Sigmoid colon (tissue), 7 donors: ENCODE measurements around the gene TCHHL1. TPM values are rescaled to one million over a fixed set of nuclear protein-coding genes. Genes with fewer than 3 reads are reported as not detected.

Experiments
- DNase-seq: peaks from one replicate; pipeline ENCODE4 v3.0.0-alpha.2; 2019
- H3K27ac ChIP-seq, 4 donors: fragments of 200-600 bp; sonication (generic); one replicate each; pipeline ENCODE4 v1.5.1; 2016 to 2019; ENCODE audit warnings: mild to moderate bottlenecking in 1 of 4
- H3K27me3 ChIP-seq, 3 donors: fragments of 200-600 bp; sonication (generic); one replicate each; pipeline ENCODE4 v1.5.1; 2019; ENCODE audit warnings: mild to moderate bottlenecking in 1 of 3
- H3K36me3 ChIP-seq, 4 donors: fragments of 200-600 bp; sonication (generic); one replicate each; pipeline ENCODE4 v1.5.1; 2016 to 2019
- H3K4me1 ChIP-seq, 4 donors: fragments of 200-600 bp; sonication (generic); one replicate each; pipeline ENCODE4 v1.5.1; 2017 to 2019
- H3K4me3 ChIP-seq, 4 donors: fragments of 200-600 bp; sonication (generic); one replicate each; pipeline ENCODE4 v1.5.1; 2017 to 2019; ENCODE audit warnings: mild to moderate bottlenecking in 2 of 4, moderate library complexity in 1 of 4
- H3K9me3 ChIP-seq, 4 donors: fragments of 200-600 bp in 3 of 4; sonication (generic) in 3 of 4; one replicate each; pipeline versions ENCODE4 v1.5.1 to v1.6.1; 2013 to 2019
- EP300 ChIP-seq, 4 donors: sonication (generic); formaldehyde crosslinking; IDR thresholded peaks; one replicate each; pipeline ENCODE4 v1.6.1; 2017; ENCODE audit warnings: antibody characterized with exemption in 4 of 4
- POLR2A ChIP-seq, 2 donors: fragments of 450-650 bp; IDR thresholded peaks; one replicate each; pipeline ENCODE4 v1.6.1; 2016; ENCODE audit warnings: antibody characterized with exemption in 2 of 2, mild to moderate bottlenecking in 2 of 2, moderate library complexity in 2 of 2
- POLR2AphosphoS5 ChIP-seq, 4 donors: sonication (generic); formaldehyde crosslinking; IDR thresholded peaks; one replicate each; pipeline ENCODE4 v1.6.1; 2017; ENCODE audit warnings: antibody characterized with exemption in 4 of 4
- WGBS, 2 donors: extraction: QIAGEN DNeasy Blood & Tissue Kit; methylation state at CpG; one replicate each; pipeline ENCODE4 v1.1.7; 2013; 5-methylcytosine and 5-hydroxymethylcytosine counted together
- intact Hi-C: fragments of 100-400 bp; cut with DNase I; formaldehyde crosslinking; loops from one replicate; pipeline ENCODE4 v1.15.1; 2023
- polyA plus RNA-seq, 3 donors: library from polyadenylated mRNA; stranded (reverse); fragments of 200-250 nt; gene quantifications; one replicate each; pipeline ENCODE4 v1.2.3, GENCODE V29; 2013
- total RNA-seq, 4 donors: library from RNA; depleted of rRNA; stranded (reverse); fragments of >200 nt; gene quantifications; one replicate each; pipeline ENCODE4 v1.1.0, GENCODE V29; 2016
- TF ChIP-seq, protein P1 (sequence below), 4 experiments: fragments of 450-650 bp in 3 of 4; fragments of 200-600 bp in 1 of 4; IDR thresholded peaks; one replicate each; pipeline ENCODE4 v1.5.1; 2016 to 2019; ENCODE audit warnings: antibody characterized with exemption in 4 of 4, mild to moderate bottlenecking in 3 of 4, moderate library complexity in 2 of 4
- donor health status: healthy with polysubstance abuse.
- donor health status: Bipolar disorder and iron deficiency.
- donor health status: healthy.

TCHHL1 gene
- total and polyA plus RNA-seq, 7 donors, result not detected

DNA sequence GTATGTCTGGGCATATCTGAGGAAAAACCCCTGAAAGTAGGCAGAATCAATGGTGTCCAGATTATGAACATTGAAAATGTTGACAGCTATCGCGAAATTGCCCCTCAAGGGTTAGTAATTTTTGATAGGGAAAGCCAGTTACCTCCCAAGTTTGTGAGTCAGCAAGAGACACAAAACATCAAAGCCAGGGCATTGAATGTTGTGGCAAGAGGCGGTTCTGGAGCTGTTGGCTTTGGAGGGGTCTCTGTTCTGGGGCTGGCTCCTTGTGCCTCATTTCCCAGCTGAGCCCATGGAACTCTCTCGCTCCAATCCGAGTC is 41.5 kb downstream of the TCHHL1 start:
- no peak for DNase-seq
- Histone ChIP-seq H3K36me3 (no peaks in the 10 kb centered on the region), H3K9me3 (no peaks in the 10 kb centered on the region), H3K27ac (peak overlapping the region; percentile 89 to 95 (median 92)), H3K27me3 (no peaks in the 10 kb centered on the region), H3K4me1 (peaks cover 0 to 23% (median 19%) of the 10 kb centered on the region in 4 donors), H3K4me3 (peak overlapping the region in 2 of 4 donors; percentile 4 to 27)
- WGBS, 2 donors, result 24 to 54% methylated on average over 5 of the region's 5 CpGs
- no peak for TF ChIP-seq POLR2AphosphoS5 (IDR thresholded peaks at IDR 0.05)
- TF ChIP-seq, protein P1, sequence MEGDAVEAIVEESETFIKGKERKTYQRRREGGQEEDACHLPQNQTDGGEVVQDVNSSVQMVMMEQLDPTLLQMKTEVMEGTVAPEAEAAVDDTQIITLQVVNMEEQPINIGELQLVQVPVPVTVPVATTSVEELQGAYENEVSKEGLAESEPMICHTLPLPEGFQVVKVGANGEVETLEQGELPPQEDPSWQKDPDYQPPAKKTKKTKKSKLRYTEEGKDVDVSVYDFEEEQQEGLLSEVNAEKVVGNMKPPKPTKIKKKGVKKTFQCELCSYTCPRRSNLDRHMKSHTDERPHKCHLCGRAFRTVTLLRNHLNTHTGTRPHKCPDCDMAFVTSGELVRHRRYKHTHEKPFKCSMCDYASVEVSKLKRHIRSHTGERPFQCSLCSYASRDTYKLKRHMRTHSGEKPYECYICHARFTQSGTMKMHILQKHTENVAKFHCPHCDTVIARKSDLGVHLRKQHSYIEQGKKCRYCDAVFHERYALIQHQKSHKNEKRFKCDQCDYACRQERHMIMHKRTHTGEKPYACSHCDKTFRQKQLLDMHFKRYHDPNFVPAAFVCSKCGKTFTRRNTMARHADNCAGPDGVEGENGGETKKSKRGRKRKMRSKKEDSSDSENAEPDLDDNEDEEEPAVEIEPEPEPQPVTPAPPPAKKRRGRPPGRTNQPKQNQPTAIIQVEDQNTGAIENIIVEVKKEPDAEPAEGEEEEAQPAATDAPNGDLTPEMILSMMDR (IDR thresholded peaks at IDR 0.05), result no peak
- no peak for TF ChIP-seq POLR2A (IDR thresholded peaks at IDR 0.05)
- TF ChIP-seq EP300 (IDR thresholded peaks at IDR 0.05), result no peak
- intact Hi-C loops, result loop anchor here (1.0 to 5.0 kb wide), 2 partner anchors 11 to 395 kb away; no protein-coding TSS in a partner anchor

- TF ChIP-seq POLR2AphosphoS5 (IDR thresholded peaks at IDR 0.05), result no peak
- Histone ChIP-seq H3K36me3 (no peaks in the 10 kb centered on the region), H3K27ac (no peak overlapping the region), H3K4me1 (peaks cover 0 to 23% (median 19%) of the 10 kb centered on the region in 4 donors), H3K4me3 (no peak overlapping the region), H3K27me3 (no peaks in the 10 kb centered on the region), H3K9me3 (no peaks in the 10 kb centered on the region)
- intact Hi-C loops, result no loop called here
- no peak for DNase-seq
- 62 to 79% methylated on average over 3 of the region's 3 CpGs for WGBS, 2 donors
Observed at GRCh38 chr1:152044386-152044785, 44.5 kb downstream of the TCHHL1 start.

GRCh38 chr1:152043870-152044269 is 45.0 kb downstream of the TCHHL1 start:
- peaks cover 0 to 22% (median 19%) of the 10 kb centered on the region in 4 donors for H3K4me1 ChIP-seq
- TF ChIP-seq POLR2A (IDR thresholded peaks at IDR 0.05) (no peak), POLR2AphosphoS5 (IDR thresholded peaks at IDR 0.05) (no peak), EP300 (IDR thresholded peaks at IDR 0.05) (no peak)
- TF ChIP-seq, protein P1 (IDR thresholded peaks at IDR 0.05), result no peak
- H3K27me3 ChIP-seq, result no peaks in the 10 kb centered on the region
- H3K27ac ChIP-seq, result no peak overlapping the region
- intact Hi-C loops, result no loop called here
- H3K9me3 ChIP-seq, result no peaks in the 10 kb centered on the region
- H3K36me3 ChIP-seq, result no peaks in the 10 kb centered on the region
- DNase-seq, result no peak
- no peak overlapping the region for H3K4me3 ChIP-seq
- 14 to 54% methylated on average over 5 of the region's 5 CpGs for WGBS, 2 donors

DNA sequence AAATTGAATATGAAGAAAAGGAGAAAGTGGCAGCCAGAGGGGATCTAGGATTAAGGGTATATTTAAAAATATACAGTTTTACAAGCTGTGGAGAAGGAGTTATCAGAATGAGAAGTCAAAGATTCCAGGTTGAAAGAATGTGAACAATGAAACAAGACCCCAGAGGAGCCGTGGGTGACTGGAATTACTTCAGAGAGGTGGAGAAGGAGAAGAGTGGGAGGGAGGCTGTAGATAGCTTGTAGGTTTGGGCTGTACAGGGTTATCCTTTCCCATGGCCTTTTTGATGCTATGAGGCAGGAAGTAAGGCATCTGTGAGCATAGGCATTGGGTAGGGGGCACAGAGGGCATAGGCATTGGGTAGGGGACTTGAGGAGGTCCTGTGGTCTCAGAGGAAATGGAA is 46.8 kb downstream of the TCHHL1 start:
- no peak overlapping the region for H3K27ac ChIP-seq
- H3K9me3 ChIP-seq, result no peaks in the 10 kb centered on the region
- H3K4me3 ChIP-seq, result no peak overlapping the region
- 80 to 92% methylated on average over 1 of the region's 1 CpG for WGBS, 2 donors
- intact Hi-C loops, result no loop called here
- DNase-seq, result no peak
- H3K27me3 ChIP-seq, result no peaks in the 10 kb centered on the region
- H3K4me1 ChIP-seq, result peaks cover 0 to 8% (median 7%) of the 10 kb centered on the region in 4 donors
- TF ChIP-seq POLR2AphosphoS5 (IDR thresholded peaks at IDR 0.05) (no peak), EP300 (IDR thresholded peaks at IDR 0.05) (no peak), POLR2A (IDR thresholded peaks at IDR 0.05) (no peak)
- TF ChIP-seq, protein P1 (IDR thresholded peaks at IDR 0.05), result no peak
- no peaks in the 10 kb centered on the region for H3K36me3 ChIP-seq

- WGBS, 2 donors, result 44 to 70% methylated on average over 1 of the region's 1 CpG
- no peak overlapping the region for H3K4me3 ChIP-seq
- H3K36me3 ChIP-seq, result no peaks in the 10 kb centered on the region
- intact Hi-C loops, result no loop called here
- no peaks in the 10 kb centered on the region for H3K27me3 ChIP-seq
- H3K4me1 ChIP-seq, result peaks cover 0 to 18% (median 16%) of the 10 kb centered on the region in 4 donors
- DNase-seq, result no peak
- no peaks in the 10 kb centered on the region for H3K9me3 ChIP-seq
- no peak overlapping the region for H3K27ac ChIP-seq
- TF ChIP-seq POLR2A (IDR thresholded peaks at IDR 0.05), result no peak
- TF ChIP-seq POLR2AphosphoS5 (IDR thresholded peaks at IDR 0.05), result no peak
- TF ChIP-seq, protein P1 (IDR thresholded peaks at IDR 0.05), result no peak
- TF ChIP-seq EP300 (IDR thresholded peaks at IDR 0.05), result no peak
Observed at GRCh38 chr1:152039886-152040285, 49.0 kb downstream of the TCHHL1 start.
